Adrenal gland (tissue), 5 donors: Measurements from ENCODE around the gene CKMT2.

Experiments used
- POLR2A ChIP-seq, 2 donors: fragments of 450-650 bp; IDR thresholded peaks; one replicate each; pipeline ENCODE4 v1.6.1; 2017; ENCODE audit warnings: antibody characterized with exemption in 2 of 2, mild to moderate bottlenecking in 2 of 2, moderate library complexity in 1 of 2
- TF ChIP-seq, protein P1 (sequence below), 6 experiments: fragments of 450-650 bp in 4 of 6; fragments of 200-600 bp in 2 of 6; sonication (generic) in 1 of 6; IDR thresholded peaks; 1 replicate in 5 of 6; 2 replicates in 1 of 6; pipeline versions ENCODE4 v1.5.1 to v1.8.0; 2016 to 2021; ENCODE audit warnings: antibody characterized with exemption in 6 of 6, mild to moderate bottlenecking in 2 of 6, moderate library complexity in 1 of 6
- donor health status: DM: no; HTN: no; CAD: no.

DNA sequence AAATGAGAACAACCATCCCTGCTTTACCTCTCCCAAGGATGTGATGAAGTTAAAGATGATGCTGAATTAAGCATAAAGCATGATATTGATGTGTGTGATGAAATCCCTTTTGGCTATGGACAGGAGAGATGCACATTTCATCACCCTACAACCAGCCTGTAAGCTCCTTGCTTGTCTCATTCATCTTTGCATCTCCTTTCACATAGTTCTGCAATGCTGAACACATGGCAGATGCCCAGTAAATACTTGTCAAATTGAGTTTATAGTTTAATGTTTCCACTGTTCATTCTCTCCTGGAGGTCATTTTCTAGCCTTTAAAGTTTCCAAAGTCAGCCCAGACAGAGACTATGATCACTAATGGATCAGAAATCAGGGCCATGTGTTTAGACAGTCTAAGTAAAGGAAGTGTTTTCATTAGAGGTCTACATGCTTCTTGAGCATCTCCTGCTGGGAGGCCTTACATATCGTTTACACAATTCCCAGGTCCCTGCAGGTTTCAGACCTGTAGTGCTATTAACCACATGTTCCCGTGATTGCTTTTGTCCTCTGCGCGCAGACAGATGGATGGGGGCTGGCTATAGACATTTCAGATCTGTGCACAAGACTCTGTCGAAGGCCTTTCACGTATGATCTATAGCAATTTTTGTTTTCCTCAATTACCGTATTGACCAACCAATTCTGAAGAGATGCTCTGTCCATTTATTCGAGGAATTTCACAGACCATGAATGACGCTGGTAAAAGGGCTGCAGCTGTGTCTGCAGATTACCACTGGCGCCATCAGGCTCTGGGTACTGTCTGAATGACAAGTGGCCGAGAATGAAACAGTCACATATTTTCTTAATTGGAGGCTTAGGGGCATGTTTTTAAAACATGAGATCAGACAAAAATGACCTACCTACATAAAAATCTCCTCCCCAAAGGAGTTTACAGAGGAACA is 49.0 kb upstream of the CKMT2 start:
- no peak for TF ChIP-seq POLR2A (IDR thresholded peaks at IDR 0.05)
- TF ChIP-seq, protein P1, sequence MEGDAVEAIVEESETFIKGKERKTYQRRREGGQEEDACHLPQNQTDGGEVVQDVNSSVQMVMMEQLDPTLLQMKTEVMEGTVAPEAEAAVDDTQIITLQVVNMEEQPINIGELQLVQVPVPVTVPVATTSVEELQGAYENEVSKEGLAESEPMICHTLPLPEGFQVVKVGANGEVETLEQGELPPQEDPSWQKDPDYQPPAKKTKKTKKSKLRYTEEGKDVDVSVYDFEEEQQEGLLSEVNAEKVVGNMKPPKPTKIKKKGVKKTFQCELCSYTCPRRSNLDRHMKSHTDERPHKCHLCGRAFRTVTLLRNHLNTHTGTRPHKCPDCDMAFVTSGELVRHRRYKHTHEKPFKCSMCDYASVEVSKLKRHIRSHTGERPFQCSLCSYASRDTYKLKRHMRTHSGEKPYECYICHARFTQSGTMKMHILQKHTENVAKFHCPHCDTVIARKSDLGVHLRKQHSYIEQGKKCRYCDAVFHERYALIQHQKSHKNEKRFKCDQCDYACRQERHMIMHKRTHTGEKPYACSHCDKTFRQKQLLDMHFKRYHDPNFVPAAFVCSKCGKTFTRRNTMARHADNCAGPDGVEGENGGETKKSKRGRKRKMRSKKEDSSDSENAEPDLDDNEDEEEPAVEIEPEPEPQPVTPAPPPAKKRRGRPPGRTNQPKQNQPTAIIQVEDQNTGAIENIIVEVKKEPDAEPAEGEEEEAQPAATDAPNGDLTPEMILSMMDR (IDR thresholded peaks at IDR 0.05), result no peak
